Cerebellar cortex (tissue), 1 donor: ENCODE results near the gene SYT9.
A peak's percentile ranks its signal among the peaks of the same experiment; 100 is the strongest.

Experiments used
- DNase-seq: peaks from one replicate; pipeline ENCODE4 v3.0.0-alpha.2; 2015; ENCODE audit warnings: low spot score

The SYT9 gene

GRCh38 chr11:7251836-7252682, at the start of gene SYT9:
Gene SYT9 (plus strand): TSS chr11:7251904. CDS start chr11:7252187, 283 bp downstream.
- peak; percentile 74 for DNase-seq

- no peak for DNase-seq
Measured at GRCh38 chr11:7202412-7202811, 49.3 kb upstream of the SYT9 start.

- DNase-seq, result no peak
Measured at GRCh38 chr11:7204778-7205177, 46.9 kb upstream of the SYT9 start.

- DNase-seq, result no peak
Measured at GRCh38 chr11:7208391-7208790, 43.3 kb upstream of the SYT9 start.

GRCh38 chr11:7219491-7219890, 32.2 kb upstream of the SYT9 start:
- DNase-seq, result no peak

GRCh38 chr11:7220636-7221035, 31.1 kb upstream of the SYT9 start:
- DNase-seq, result no peak

- DNase-seq, result no peak
Measured at GRCh38 chr11:7222619-7223018, 29.1 kb upstream of the SYT9 start.

- DNase-seq, result no peak
Measured at GRCh38 chr11:7239877-7240276, 11.8 kb upstream of the SYT9 start.

- DNase-seq, result no peak
Measured at GRCh38 chr11:7245341-7245740, 6.4 kb upstream of the SYT9 start.

GRCh38 chr11:7246179-7246578, 5.5 kb upstream of the SYT9 start:
- DNase-seq, result no peak

GRCh38 chr11:7250166-7250565, 1.5 kb upstream of the SYT9 start:
- DNase-seq, result no peak

- DNase-seq, result no peak
Measured at GRCh38 chr11:7251487-7251835, 243 bp upstream of the SYT9 start.

GRCh38 chr11:7252683-7253213, 1.0 kb downstream of the SYT9 start:
- DNase-seq, result no peak

- DNase-seq, result no peak
Measured at GRCh38 chr11:7253800-7254199, 2.1 kb downstream of the SYT9 start.

- DNase-seq, result peak; percentile 50
Measured at GRCh38 chr11:7254731-7255291, 3.1 kb downstream of the SYT9 start.

GRCh38 chr11:7256943-7257342, 5.2 kb downstream of the SYT9 start:
- no peak for DNase-seq

- DNase-seq, result no peak
Measured at GRCh38 chr11:7257724-7258123, 6.0 kb downstream of the SYT9 start.

GRCh38 chr11:7261578-7261977, 9.9 kb downstream of the SYT9 start:
- DNase-seq, result no peak

GRCh38 chr11:7262672-7263071, 11.0 kb downstream of the SYT9 start:
- no peak for DNase-seq

- DNase-seq, result no peak
Measured at GRCh38 chr11:7263842-7264241, 12.1 kb downstream of the SYT9 start.

- no peak for DNase-seq
Measured at GRCh38 chr11:7268758-7269157, 17.1 kb downstream of the SYT9 start.

- no peak for DNase-seq
Measured at GRCh38 chr11:7270233-7270865, 18.6 kb downstream of the SYT9 start.

GRCh38 chr11:7272373-7272772, 20.7 kb downstream of the SYT9 start:
- no peak for DNase-seq
